Smooth muscle cell of the brain vasculature (primary cell): ENCODE data around the gene RFPL4A.

Experiments
- DNase-seq: peaks from one replicate; pipeline ENCODE4 v3.0.0-alpha.2; 2012; ENCODE audit warnings: low read depth, low spot score

RFPL4A gene

DNA sequence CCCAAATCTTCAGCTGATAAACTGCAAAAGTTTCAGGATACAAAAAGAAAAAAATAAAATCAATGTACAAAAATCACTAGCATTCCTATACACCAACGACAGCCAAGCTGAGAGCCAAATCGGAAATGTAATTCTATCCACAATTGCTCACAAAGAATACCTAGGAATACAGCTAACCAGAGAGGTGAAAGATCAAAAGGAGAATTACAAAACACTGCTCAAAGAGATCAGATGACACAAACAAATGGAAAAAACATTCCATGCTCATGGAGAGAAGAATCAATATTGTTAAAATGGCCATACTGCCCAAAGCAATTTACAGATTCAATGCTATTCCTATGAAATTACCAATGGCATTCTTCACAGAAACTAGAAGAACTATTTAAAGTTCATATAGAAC lies 43.4 kb downstream of the RFPL4A start:
- no peak for DNase-seq

DNA sequence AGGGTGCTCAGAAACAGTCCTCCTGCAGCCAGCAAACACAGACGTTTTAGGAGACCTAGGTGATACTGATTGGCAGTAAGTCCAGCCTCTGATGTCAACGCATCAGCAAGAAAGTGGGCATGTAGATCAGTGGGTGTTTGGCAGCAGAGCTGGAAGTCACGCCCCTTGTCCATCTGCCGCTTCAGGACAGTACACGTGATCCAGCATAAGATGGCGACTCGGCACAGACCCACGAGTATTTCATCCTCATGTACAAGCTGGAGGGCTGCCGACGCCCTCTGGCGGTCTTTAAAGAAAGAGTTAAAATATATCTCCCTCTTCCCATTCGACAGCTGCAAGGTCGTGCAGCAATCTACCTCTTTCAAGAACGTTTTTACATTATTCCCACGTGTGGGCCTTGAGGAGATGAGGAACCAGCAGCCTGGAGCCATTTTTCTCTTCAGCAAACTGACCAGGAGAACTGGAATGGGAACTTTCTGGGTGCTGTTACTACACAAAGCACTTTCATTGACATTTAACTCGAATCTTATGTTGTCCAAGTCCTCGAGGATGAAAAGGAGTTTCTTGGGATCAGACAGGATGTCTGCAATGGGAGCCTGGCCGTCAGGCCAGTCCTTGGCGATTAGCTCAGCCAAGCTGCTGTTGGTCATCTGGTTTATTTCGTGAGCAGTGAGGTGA lies 50.6 kb downstream of the RFPL4A start:
- no peak for DNase-seq

DNA sequence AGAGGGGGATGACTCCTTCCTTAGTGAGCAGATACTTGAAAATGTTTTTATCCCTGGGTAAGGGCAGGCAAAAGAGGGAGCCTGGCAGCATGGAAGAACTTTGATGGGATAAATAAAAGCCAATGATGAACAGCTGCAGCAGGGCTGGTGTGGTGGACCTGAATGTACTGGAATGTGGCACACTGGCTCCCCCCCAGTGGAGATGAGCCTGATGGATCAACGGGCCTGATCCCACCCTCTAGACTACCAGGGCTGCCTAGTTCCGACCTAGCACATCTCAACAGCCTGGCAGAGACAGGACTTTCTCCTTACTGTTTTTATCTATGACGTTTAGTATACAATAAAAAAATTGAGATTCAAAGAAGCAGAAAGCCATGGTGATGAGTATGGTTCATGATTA lies 52.4 kb downstream of the RFPL4A start:
- no peak for DNase-seq

DNA sequence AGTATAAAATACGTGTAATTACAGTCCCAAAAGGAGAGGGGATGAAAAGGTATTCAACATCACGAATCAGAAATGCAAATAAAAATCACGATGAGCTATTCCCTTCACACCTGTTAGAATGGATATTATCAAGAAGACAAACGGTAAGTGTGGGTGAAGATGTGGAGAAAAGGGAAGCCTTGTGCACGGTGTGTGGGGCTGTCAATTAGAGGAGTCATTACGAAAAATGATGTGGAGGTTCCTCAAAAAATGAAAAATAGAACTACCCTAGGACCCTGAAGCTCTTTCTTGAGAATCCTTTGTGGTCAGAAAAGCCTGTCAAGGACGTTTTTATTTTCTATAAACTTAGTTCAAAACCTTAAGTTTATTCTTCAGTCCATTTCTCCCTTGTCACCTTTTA lies 53.6 kb downstream of the RFPL4A start:
- no peak for DNase-seq
